ENCODE results near the gene ZFAND5. TPM values are rescaled to one million over a fixed set of nuclear protein-coding genes. Genes with fewer than 3 reads are reported as not detected.

ZFAND5 gene
- total and polyA plus RNA-seq, 10 of the 15 experiments (the other 5 are each of a cell fraction or from before 2014, with no cell fraction given): 22.5 to 107 (median 63.3) TPM

DNA sequence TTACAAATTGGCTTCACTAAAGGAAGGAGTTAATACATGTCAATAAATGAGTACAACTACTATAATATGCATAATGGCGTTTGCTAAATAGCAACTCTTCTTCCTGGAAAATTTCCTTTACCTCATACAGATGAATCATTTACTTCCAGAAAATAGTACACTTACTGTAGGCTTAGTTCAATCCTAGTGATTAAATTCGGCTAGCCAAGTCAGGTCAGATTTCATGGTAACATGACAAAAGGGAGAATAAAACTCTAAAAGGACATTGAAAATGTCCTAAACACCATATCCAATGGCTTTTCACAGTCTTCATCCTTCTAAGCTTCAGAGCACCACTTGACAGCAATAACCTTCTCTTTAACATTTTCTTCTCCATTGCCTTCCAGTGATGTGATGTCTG is 42.1 kb upstream of the ZFAND5 start:
- 43% methylated on average over 2 of the region's 2 CpGs for WGBS (ENCODE audit: insufficient coverage, insufficient replicate concordance, low lambda C conversion rate, missing lambda C conversion rate)
- FAIRE-seq (no peak), DNase-seq (ENCODE audit: low read depth, low spot score) (no peak), ATAC-seq (no peak; the same call in 2 of the 3 replicates)
- BruUV-seq (replicated peaks): no TSS peak
- in situ Hi-C loops (cut with MboI): no loop called here
- ChIA-PET CTCF (no interaction called here), RAD21 (ENCODE audit: unreplicated experiment) (no interaction called here), SMC1A (ENCODE audit: uncharacterized antibody, unreplicated experiment) (interaction anchor here (0.8 to 1.9 kb wide), 2 partner anchors 16 to 40 kb away, joined by 3 to 4 read pairs; no protein-coding TSS in a partner anchor), POLR2A (no interaction called here)
- no peaks in the 10 kb centered on the region for H3K36me3 ChIP-seq (ENCODE audit: control insufficient read depth in 2 of 2, insufficient read depth in 2 of 2, low read length in 1 of 2)
- no peaks in the 10 kb centered on the region for H3K79me2 ChIP-seq (ENCODE audit: control insufficient read depth, insufficient read depth, low read length)
- no peak overlapping the region for H3K27ac ChIP-seq (ENCODE audit: control insufficient read depth, insufficient read depth)
- no peaks in the 10 kb centered on the region for H4K20me1 ChIP-seq (ENCODE audit: control insufficient read depth, insufficient read depth)
- no peaks in the 10 kb centered on the region for H3K9me3 ChIP-seq (replicated peaks; ENCODE audit: control insufficient read depth, insufficient read depth, low read length)
- TF ChIP-seq HDAC2 (IDR thresholded peaks at IDR 0.05) (no peak), SMAD1 (IDR thresholded peaks at IDR 0.05; ENCODE audit: low read depth, partially characterized antibody) (no peak), BACH1 (IDR thresholded peaks at IDR 0.05; ENCODE audit: borderline replicate concordance) (no peak), NFIC (IDR thresholded peaks at IDR 0.05; ENCODE audit: low read depth, low read length) (no peak), MYC (IDR thresholded peaks at IDR 0.05; ENCODE audit: insufficient read depth, insufficient read length, insufficient replicate concordance, low read length, severe bottlenecking) (no peak), E2F8 (IDR thresholded peaks at IDR 0.05; ENCODE audit: low read depth, partially characterized antibody) (no peak), NRF1 (conservative IDR thresholded peaks at IDR 0.05; ENCODE audit: low read depth, low read length) (no peak), PAX8 (IDR thresholded peaks at IDR 0.05) (no peak), MTA3 (IDR thresholded peaks at IDR 0.05; ENCODE audit: borderline replicate concordance, low read length) (no peak), FOXK2 (IDR thresholded peaks at IDR 0.05) (no peak), MEF2B (IDR thresholded peaks at IDR 0.05; ENCODE audit: partially characterized antibody, poor library complexity, severe bottlenecking) (no peak)
- TF ChIP-seq, protein P1, sequence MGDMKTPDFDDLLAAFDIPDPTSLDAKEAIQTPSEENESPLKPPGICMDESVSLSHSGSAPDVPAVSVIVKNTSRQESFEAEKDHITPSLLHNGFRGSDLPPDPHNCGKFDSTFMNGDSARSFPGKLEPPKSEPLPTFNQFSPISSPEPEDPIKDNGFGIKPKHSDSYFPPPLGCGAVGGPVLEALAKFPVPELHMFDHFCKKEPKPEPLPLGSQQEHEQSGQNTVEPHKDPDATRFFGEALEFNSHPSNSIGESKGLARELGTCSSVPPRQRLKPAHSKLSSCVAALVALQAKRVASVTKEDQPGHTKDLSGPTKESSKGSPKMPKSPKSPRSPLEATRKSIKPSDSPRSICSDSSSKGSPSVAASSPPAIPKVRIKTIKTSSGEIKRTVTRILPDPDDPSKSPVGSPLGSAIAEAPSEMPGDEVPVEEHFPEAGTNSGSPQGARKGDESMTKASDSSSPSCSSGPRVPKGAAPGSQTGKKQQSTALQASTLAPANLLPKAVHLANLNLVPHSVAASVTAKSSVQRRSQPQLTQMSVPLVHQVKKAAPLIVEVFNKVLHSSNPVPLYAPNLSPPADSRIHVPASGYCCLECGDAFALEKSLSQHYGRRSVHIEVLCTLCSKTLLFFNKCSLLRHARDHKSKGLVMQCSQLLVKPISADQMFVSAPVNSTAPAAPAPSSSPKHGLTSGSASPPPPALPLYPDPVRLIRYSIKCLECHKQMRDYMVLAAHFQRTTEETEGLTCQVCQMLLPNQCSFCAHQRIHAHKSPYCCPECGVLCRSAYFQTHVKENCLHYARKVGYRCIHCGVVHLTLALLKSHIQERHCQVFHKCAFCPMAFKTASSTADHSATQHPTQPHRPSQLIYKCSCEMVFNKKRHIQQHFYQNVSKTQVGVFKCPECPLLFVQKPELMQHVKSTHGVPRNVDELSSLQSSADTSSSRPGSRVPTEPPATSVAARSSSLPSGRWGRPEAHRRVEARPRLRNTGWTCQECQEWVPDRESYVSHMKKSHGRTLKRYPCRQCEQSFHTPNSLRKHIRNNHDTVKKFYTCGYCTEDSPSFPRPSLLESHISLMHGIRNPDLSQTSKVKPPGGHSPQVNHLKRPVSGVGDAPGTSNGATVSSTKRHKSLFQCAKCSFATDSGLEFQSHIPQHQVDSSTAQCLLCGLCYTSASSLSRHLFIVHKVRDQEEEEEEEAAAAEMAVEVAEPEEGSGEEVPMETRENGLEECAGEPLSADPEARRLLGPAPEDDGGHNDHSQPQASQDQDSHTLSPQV (IDR thresholded peaks at IDR 0.05): no peak
- TF ChIP-seq, protein P2, sequence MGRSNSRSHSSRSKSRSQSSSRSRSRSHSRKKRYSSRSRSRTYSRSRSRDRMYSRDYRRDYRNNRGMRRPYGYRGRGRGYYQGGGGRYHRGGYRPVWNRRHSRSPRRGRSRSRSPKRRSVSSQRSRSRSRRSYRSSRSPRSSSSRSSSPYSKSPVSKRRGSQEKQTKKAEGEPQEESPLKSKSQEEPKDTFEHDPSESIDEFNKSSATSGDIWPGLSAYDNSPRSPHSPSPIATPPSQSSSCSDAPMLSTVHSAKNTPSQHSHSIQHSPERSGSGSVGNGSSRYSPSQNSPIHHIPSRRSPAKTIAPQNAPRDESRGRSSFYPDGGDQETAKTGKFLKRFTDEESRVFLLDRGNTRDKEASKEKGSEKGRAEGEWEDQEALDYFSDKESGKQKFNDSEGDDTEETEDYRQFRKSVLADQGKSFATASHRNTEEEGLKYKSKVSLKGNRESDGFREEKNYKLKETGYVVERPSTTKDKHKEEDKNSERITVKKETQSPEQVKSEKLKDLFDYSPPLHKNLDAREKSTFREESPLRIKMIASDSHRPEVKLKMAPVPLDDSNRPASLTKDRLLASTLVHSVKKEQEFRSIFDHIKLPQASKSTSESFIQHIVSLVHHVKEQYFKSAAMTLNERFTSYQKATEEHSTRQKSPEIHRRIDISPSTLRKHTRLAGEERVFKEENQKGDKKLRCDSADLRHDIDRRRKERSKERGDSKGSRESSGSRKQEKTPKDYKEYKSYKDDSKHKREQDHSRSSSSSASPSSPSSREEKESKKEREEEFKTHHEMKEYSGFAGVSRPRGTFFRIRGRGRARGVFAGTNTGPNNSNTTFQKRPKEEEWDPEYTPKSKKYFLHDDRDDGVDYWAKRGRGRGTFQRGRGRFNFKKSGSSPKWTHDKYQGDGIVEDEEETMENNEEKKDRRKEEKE (IDR thresholded peaks at IDR 0.05): no peak
- H3K4me1 ChIP-seq (ENCODE audit: control insufficient read depth, insufficient read depth, low read length): no peaks in the 10 kb centered on the region
- H3K27me3 ChIP-seq (replicated peaks in 1 of 2; ENCODE audit: control insufficient read depth in 2 of 2, insufficient read depth in 2 of 2, low read length in 1 of 2): no peaks in the 10 kb centered on the region
- intact Hi-C loops (cut with micrococcal nuclease; ENCODE audit: unreplicated experiment): no loop called here
- no peak overlapping the region for H3K9ac ChIP-seq (ENCODE audit: control insufficient read depth, insufficient read depth, low read length)
- H3K4me2 ChIP-seq (ENCODE audit: control insufficient read depth, insufficient read depth): no peak overlapping the region
- H3K4me3 ChIP-seq: no peak overlapping the region
- no peak overlapping the region for H2AFZ ChIP-seq (ENCODE audit: control insufficient read depth, low read depth, low read length)
